GM12878 (cell line): ENCODE results near the gene NEK10.

Experiments
- CEBPB ChIP-seq, 2 experiments: fragments of 150-350 bp in 1 of 2; IDR thresholded peaks; 2 replicates each; pipeline ENCODE4 v1.6.1; 2012 to 2014; ENCODE audit warnings: low read depth in 2 of 2, low read length in 2 of 2, borderline replicate concordance in 1 of 2, inconsistent platforms in 1 of 2
- CTCF ChIP-seq, 3 experiments: IDR thresholded peaks in 2 of 3; conservative IDR thresholded peaks in 1 of 3; 2 replicates each; pipeline ENCODE4 v1.5.1; 2011; ENCODE audit warnings: low read depth in 3 of 3, low read length in 3 of 3, mild to moderate bottlenecking in 3 of 3, control low read depth in 2 of 3, moderate library complexity in 2 of 3, inconsistent platforms in 1 of 3, mixed read lengths in 1 of 3; ENCODE audit not compliant: control insufficient read depth in 2 of 3, insufficient read depth in 1 of 3; ENCODE audit errors: extremely low read depth in 1 of 3
- PAX5 ChIP-seq: IDR thresholded peaks from 2 replicates; pipeline ENCODE4 v1.6.1; 2011; ENCODE audit warnings: low read depth, low read length, borderline replicate concordance
- POLR2A ChIP-seq: IDR thresholded peaks from 2 replicates; pipeline ENCODE4 v1.6.1; 2011; ENCODE audit warnings: low read depth, mild to moderate bottlenecking, low read length
- POLR2AphosphoS2 ChIP-seq: IDR thresholded peaks from 2 replicates; pipeline ENCODE4 v1.6.1; 2011; ENCODE audit warnings: low read depth, mild to moderate bottlenecking, low read length, improper control_type of control experiment, moderate library complexity
- RAD21 ChIP-seq: IDR thresholded peaks from 2 replicates; pipeline ENCODE4 v1.6.1; 2011; ENCODE audit warnings: mild to moderate bottlenecking, low read depth, low read length, moderate library complexity; ENCODE audit not compliant: insufficient read depth
- RELA ChIP-seq: fragments of 450-650 bp; IDR thresholded peaks from 2 replicates; pipeline ENCODE4 v1.8.0; 2014; ENCODE audit warnings: borderline replicate concordance; ENCODE audit not compliant: partially characterized antibody
- RFX5 ChIP-seq: IDR thresholded peaks from 2 replicates; pipeline ENCODE4 v1.6.1; 2011; ENCODE audit warnings: low read depth, low read length, improper control_type of control experiment
- ZNF24 ChIP-seq: fragments of 450-650 bp; IDR thresholded peaks from 2 replicates; pipeline ENCODE4 v1.6.1; 2017; ENCODE audit warnings: antibody characterized with exemption, mild to moderate bottlenecking

GRCh38 chr3:27392950-27393679 lies 23.9 kb upstream of the NEK10 start:
- TF ChIP-seq CTCF (IDR thresholded peaks at IDR 0.05 in 2 of 3, conservative IDR thresholded peaks at IDR 0.05 in 1 of 3; ENCODE audit: control insufficient read depth in 2 of 3, extremely low read depth in 1 of 3, insufficient read depth in 1 of 3, low read depth in 3 of 3, low read length in 3 of 3), result no peak
- TF ChIP-seq PAX5, result no peak
- no peak for TF ChIP-seq POLR2A
- TF ChIP-seq RFX5, result no peak
- TF ChIP-seq RELA, result no peak
- no peak for TF ChIP-seq RAD21
- TF ChIP-seq POLR2AphosphoS2, result no peak
- no peak for TF ChIP-seq CEBPB (IDR thresholded peaks at IDR 0.05; ENCODE audit: borderline replicate concordance in 1 of 2, low read depth in 2 of 2, low read length in 2 of 2)
- TF ChIP-seq ZNF24, result no peak
